CD4-positive, alpha-beta T cell treated with Interleukin-15 for 1 hour (primary cell): Measurements from ENCODE around the gene GNMT.
A peak's percentile ranks its signal among the peaks of the same experiment; 100 is the strongest.
"Not testable (repeated sequence)": the region's sequence is repeated elsewhere in the genome, so short reads cannot be mapped to it uniquely, and the experiment has no call there.

Experiments used
- DNase-seq: peaks from one replicate; pipeline ENCODE4 v3.0.0-alpha.2; 2020

The GNMT gene

DNA sequence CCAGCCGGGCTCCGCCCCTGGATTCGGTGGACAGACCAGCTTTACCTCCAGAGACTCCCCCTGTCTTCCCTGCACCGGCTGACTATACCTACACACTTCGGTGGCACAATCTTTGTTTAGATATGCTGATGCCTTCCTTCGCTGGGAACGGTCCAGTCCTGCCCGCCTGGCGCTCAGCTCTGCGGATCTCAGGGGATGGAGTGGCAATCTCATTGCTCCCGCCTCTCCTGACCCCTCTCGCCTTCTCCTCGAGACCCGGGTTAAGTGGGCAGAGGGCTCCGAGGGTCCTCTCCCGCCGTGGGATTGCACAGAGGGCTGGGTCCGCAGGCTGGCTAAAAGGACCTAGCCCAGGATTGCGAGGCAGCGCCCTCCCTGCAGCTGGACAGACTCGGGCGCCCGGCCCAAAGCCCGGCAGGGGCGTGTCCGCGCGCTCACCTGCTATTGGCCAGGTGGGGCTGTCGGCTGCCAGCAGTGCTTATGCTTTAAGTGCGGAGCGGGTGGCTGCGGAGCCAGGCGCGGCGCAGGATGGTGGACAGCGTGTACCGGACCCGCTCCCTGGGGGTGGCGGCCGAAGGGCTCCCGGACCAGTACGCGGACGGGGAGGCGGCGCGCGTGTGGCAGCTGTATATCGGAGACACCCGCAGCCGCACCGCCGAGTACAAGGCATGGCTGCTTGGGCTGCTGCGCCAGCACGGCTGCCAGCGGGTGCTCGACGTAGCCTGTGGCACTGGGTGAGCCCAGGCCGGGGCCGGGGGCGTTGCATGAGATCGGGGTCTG lies at the start of gene GNMT:
GNMT (plus strand) TSS at position 512 of the 777 bp plus-strand sequence; CDS start at position 526, 14 bp downstream.
- DNase-seq = no peak

- no peak for DNase-seq
Observed at GRCh38 chr6:42911171-42912021, 49.2 kb upstream of the GNMT start.

DNA sequence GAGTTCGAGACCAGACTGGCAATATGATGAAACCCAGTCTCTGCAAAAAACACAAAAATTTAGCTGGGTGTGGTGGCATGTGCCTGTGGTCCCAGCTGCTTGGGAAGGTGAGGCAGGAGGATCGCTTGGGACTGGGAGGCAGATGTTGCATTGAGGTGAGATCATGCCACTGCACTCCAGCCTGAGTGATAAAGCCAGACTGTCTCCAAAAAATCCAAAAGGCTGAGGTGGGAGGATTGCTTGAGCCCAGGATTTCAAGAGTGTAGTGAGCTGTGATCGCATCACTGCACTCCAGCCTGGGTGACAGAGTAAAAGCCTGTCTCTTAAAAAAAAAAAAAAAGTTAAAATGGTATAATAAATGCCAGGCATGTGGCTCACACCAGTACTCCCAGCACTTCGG lies 46.0 kb upstream of the GNMT start:
- no peak for DNase-seq

DNA sequence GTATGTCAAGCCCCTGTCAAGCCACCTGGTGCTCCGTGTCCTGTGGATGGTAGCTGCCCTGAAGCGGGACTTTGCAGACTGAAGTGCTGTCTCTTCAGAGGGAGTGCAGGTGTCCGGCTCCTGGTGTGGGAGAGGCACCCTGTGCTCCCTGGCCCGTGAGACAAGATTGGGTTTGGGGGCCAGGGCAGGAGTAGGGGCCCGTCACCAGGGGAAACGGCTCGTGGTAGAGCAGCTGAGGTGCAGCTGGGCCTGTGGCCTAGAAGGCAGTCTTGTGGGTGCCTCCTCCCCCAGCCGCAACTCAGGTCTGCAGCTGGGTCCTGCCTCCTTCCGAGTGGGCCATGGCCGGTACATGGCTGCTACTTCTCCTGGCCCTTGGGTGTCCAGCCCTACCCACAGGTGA lies 44.8 kb upstream of the GNMT start, which contains the start of gene PTCRA:
PTCRA (plus strand) TSS at position 322 of the 400 bp plus-strand sequence; CDS start at position 339, 17 bp downstream.
- no peak for DNase-seq

DNA sequence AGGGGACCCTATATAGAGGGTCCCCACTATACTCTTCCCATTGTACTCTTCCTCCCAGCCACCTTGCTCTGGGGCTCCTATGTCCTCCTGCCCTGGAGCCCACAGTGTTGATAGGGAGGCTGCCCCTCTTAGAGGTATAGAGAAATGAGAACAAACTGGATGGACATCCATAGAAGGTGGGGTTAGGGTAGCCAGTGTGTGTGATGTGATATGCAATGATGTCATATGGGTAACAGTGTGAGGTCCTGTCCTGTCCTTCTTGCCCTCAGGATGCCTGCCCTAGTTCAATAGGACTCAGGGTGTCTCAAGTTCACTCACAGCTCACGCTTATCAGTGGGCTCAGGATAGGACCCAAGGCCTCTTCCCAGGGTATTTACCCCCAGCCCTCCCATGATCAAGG lies 44.3 kb upstream of the GNMT start:
- DNase-seq = no peak

- no peak for DNase-seq
Observed at GRCh38 chr6:42921801-42922200, 38.8 kb upstream of the GNMT start.

- DNase-seq = no peak
Observed at GRCh38 chr6:42923666-42924065, 36.9 kb upstream of the GNMT start.

- DNase-seq = no peak
Observed at GRCh38 chr6:42925248-42925857, 35.2 kb upstream of the GNMT start.

GRCh38 chr6:42928986-42929820 lies 31.4 kb upstream of the GNMT start, which contains the start of gene CNPY3:
CNPY3 (plus strand) TSS chr6:42929480; CDS start chr6:42929571, 91 bp downstream.
- peak; percentile 95 for DNase-seq

DNA sequence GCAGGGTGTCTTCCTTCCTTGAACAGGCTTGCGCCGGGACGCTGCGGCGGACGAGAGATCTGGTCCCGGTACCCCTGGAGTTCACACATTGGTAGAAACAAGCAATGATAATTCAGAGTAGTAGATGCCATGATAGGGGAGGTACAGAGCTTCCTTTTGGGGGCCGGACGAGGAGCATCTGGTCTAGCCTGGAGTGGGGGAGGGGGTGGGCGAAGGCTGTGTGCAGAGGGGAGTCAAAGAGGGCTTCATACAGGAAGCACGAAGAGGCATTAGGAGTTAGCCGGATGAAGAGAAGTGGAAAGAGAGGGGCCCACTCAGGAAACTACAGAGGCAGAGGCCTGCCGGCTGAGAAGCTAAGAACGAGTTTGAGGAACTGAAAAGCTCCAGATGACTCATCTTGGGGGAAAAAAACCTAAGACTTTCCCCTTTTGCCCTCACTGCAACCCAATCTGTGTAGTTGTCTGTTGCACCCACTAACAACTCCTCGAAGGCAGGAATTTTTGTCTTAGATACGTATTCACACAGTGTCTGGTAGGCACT lies 30.7 kb upstream of the GNMT start:
- DNase-seq = peak; percentile 72

GRCh38 chr6:42932412-42932811 lies 28.1 kb upstream of the GNMT start:
- no peak for DNase-seq

DNA sequence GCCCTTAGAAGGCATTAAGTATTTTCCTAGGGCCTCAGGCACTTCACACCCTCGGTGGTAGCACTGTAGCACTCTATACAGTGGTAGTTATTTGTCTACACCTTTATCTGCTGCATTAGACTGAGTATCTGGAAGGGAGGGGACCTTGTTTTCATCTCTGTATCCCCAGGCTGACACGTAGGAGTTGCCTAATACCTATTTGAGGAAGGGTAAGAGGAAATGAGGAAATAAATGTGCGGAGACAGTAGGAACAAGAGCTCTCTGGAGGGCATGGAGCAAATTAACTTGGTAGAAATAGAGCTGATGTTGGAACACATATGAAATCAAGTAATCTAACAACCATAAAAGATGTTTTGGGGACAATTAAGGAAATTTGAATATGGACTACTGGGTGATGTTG lies 27.3 kb upstream of the GNMT start:
- no peak for DNase-seq

DNA sequence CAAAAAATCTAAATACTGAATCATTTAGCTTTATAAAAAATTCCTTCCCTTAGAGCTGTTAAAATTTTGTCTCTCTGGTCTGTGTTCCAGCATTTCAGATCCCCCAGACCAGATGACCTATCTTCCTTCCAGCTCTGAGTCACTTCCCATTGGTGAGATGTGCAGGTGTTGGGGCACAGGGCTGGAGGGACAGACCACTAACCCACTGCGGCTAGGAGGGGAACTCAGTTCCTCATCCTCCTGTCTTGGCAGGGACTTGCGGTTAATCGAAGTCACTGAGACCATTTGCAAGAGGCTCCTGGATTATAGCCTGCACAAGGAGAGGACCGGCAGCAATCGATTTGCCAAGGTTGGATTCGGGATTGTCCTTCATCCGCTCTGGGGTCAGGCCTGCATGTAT lies 25.2 kb upstream of the GNMT start:
- no peak for DNase-seq

- no peak for DNase-seq
Observed at GRCh38 chr6:42936398-42936797, 24.2 kb upstream of the GNMT start.

DNA sequence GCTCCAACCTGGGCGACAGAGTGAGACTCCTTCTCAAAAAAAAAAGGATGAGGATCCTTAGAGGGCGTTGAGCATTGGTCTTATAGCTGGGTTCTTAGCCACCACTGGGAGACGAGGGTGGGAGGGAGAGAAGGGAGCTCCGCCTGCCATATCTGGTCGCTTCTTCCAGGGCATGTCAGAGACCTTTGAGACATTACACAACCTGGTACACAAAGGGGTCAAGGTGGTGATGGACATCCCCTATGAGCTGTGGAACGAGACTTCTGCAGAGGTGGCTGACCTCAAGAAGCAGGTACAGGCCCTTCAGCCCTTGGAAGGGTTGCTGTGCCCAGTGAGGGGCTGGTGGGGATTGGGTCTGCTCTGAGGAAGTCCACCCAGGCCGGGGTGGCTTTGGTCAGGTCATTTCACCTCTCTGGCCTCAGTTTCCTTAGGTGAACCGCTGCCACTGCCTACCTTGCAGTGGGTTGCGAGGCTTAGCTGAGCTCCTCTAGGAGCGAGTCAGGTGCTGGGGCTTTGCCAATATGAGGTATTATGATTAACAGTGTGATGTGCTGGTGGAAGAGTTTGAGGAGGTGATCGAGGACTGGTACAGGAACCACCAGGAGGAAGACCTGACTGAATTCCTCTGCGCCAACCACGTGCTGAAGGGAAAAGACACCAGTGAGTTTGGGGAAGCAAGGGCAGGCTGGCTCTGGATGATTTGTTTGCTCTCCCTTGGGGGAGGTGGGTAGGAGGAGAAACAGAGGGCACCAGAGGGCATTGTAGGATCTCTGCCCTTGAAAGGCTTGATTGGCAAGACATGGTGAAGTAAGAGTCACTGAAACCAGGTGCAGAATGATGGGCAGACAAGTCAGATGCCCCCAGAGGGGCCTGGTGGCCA lies 22.8 kb upstream of the GNMT start:
- no peak for DNase-seq

- DNase-seq = no peak
Observed at GRCh38 chr6:42938428-42938796, 22.1 kb upstream of the GNMT start.

DNA sequence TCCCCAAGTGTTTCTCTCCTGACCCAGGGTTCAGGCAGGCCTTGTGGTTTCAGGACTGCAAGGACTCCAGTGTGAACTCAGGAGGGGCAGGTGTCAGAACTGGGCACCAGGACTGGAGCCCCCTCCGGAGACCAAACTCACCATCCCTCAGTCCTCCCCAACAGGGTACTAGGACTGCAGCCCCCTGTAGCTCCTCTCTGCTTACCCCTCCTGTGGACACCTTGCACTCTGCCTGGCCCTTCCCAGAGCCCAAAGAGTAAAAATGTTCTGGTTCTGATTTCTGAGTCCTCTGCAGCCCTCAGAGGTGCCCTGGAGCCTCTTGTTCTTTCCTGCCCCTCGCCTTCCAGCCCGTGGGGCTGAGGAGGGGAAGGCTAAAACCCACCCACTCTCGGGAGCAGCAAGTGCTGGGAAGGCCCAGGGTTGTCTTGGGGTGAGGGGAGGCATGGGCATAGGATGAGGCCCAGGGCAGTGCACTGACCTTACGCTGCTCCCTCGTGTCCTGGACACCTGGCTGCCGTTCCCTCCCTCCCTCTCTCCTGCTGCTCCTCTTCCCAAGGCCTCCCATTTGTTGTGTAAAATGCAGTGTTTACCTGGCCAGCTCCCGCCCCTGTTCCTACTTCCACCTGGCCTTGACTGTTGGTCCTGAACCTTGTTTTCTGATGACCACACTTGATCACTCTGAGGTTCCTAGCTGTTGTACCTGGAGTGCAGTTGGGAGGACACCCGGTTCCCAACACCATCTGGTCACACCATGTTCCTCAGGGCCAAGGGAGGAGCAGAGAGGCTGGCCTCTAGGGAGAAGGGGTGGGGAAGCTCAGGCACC lies 21.4 kb upstream of the GNMT start:
- no peak for DNase-seq

DNA sequence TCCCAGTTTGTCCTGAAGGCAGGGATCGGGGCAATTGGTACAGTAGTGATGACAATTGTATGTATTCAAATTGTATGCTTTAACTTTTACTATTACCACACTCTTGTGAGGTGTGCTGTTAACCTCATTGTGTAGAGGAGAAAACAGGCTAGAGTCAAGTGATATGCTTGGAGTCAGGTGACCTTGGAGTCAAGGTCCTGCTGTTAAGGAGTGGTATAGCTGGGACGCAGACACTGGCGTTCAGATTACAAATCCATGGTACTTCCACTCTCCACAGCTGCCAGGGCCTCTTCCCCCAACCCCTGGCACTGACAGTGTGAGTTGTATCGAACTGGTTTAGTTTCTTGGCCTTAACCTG lies 20.8 kb upstream of the GNMT start:
- no peak for DNase-seq

- no peak for DNase-seq
Observed at GRCh38 chr6:42940493-42941045, 20.0 kb upstream of the GNMT start.

- not testable (repeated sequence) for DNase-seq
Observed at GRCh38 chr6:42941356-42941755, 19.2 kb upstream of the GNMT start.
